Fibroblast of lung (primary cell): ENCODE data around the gene TGFBR3. TPM values are rescaled to one million over a fixed set of nuclear protein-coding genes. Genes with fewer than 3 reads are reported as not detected.
A peak's percentile ranks its signal among the peaks of the same experiment; 100 is the strongest.

Experiments
- DNase-seq, 2 donors: peaks; one replicate each; pipeline versions ENCODE4 v3.0.0 to v3.0.0-alpha.2; 2010; ENCODE audit warnings: low read depth in 2 of 2
- H2AFZ ChIP-seq: 2 replicates; pipeline ENCODE4 v1.5.1; 2012; ENCODE audit warnings: low read length, control low read depth, inconsistent platforms
- H3K27ac ChIP-seq: 2 replicates; pipeline ENCODE4 v1.5.1; 2011; ENCODE audit warnings: low read length, control low read depth; ENCODE audit not compliant: insufficient read depth
- H3K27me3 ChIP-seq: 2 replicates; pipeline ENCODE4 v1.5.1; 2011; ENCODE audit warnings: mild to moderate bottlenecking, low read length; ENCODE audit not compliant: control insufficient read depth, insufficient read depth
- H3K36me3 ChIP-seq: 2 replicates; pipeline ENCODE4 v1.5.1; 2011; ENCODE audit warnings: low read length; ENCODE audit not compliant: control insufficient read depth, insufficient read depth
- H3K4me1 ChIP-seq: 2 replicates; pipeline ENCODE4 v1.5.1; 2011; ENCODE audit warnings: low read length; ENCODE audit not compliant: control insufficient read depth, insufficient read depth; ENCODE audit errors: extremely low read depth
- H3K4me2 ChIP-seq: 2 replicates; pipeline ENCODE4 v1.5.1; 2011; ENCODE audit warnings: low read length, control low read depth; ENCODE audit not compliant: insufficient read depth; ENCODE audit errors: extremely low read depth
- H3K4me3 ChIP-seq, 4 experiments: fragments of 200-600 bp in 1 of 4; sonication (generic) in 1 of 4; replicated peaks in 1 of 4; 2 replicates each; pipeline ENCODE4 v1.5.1; 2011 to 2016; ENCODE audit warnings: low read length in 4 of 4, low read depth in 3 of 4, mild to moderate bottlenecking in 3 of 4, control low read depth in 2 of 4, inconsistent platforms in 1 of 4, mixed read lengths in 1 of 4; ENCODE audit not compliant: insufficient read depth in 1 of 4; ENCODE audit errors: control extremely low read depth in 1 of 4
- H3K79me2 ChIP-seq: 2 replicates; pipeline ENCODE4 v1.5.1; 2012; ENCODE audit warnings: mild to moderate bottlenecking, low read length, inconsistent platforms; ENCODE audit not compliant: control insufficient read depth, insufficient read depth
- H3K9ac ChIP-seq: 2 replicates; pipeline ENCODE4 v1.5.1; 2011; ENCODE audit warnings: mild to moderate bottlenecking, low read length, control low read depth; ENCODE audit not compliant: insufficient read depth
- H3K9me3 ChIP-seq: 2 replicates; pipeline ENCODE4 v1.5.1; 2012; ENCODE audit warnings: low read depth, low read length; ENCODE audit not compliant: control insufficient read depth, insufficient read depth
- H4K20me1 ChIP-seq: 2 replicates; pipeline ENCODE4 v1.5.1; 2011; ENCODE audit warnings: low read length; ENCODE audit not compliant: control insufficient read depth, insufficient read depth; ENCODE audit errors: extremely low read depth
- EZH2 ChIP-seq: IDR thresholded peaks from 2 replicates; pipeline ENCODE4 v1.5.1; 2012; ENCODE audit warnings: low read length, control low read depth, mild to moderate bottlenecking; ENCODE audit errors: missing control alignments
- polyA plus RNA-seq, 2 donors: library from polyadenylated mRNA; depleted of rRNA in 1 of 2; stranded (reverse) in 1 of 2; unstranded in 1 of 2; fragments of >200 nt; gene quantifications; 2 replicates each; pipeline ENCODE4 v1.2.1, GENCODE V29; 2011 to 2012; ENCODE audit warnings: missing spikeins in 1 of 2
- total RNA-seq: library from RNA; depleted of rRNA; stranded (reverse); fragments of >200 nt; gene quantifications from 2 replicates; pipeline ENCODE4 v1.2.1, GENCODE V29; 2014
- TF ChIP-seq, protein P1 (sequence below), 2 donors: IDR thresholded peaks in 1 of 2; conservative IDR thresholded peaks in 1 of 2; 1 replicate in 1 of 2; 2 replicates in 1 of 2; pipeline ENCODE4 v1.5.1; 2011 to 2012; ENCODE audit warnings: low read length in 2 of 2, control low read depth in 1 of 2, inconsistent platforms in 1 of 2, low read depth in 1 of 2, mild to moderate bottlenecking in 1 of 2

Gene TGFBR3
- total and polyA plus RNA-seq, 2 donors (not counting 1 experiment from before 2014, with no cell fraction given): 68.3 to 98.1 TPM

GRCh38 chr1:91818713-91818975, 67.3 kb downstream of the TGFBR3 start:
- Histone ChIP-seq H2AFZ (no peak overlapping the region), H3K4me3 (no peak overlapping the region), H3K27ac (no peak overlapping the region), H3K4me2 (no peak overlapping the region), H3K36me3 (no peaks in the 10 kb centered on the region), H3K9me3 (no peaks in the 10 kb centered on the region), H3K27me3 (no peaks in the 10 kb centered on the region), H3K4me1 (no peaks in the 10 kb centered on the region), H4K20me1 (no peaks in the 10 kb centered on the region), H3K79me2 (peaks cover 3% of the 10 kb centered on the region), H3K9ac (no peak overlapping the region)
- DNase-seq: no peak
- no peak for TF ChIP-seq EZH2
- TF ChIP-seq, protein P1, sequence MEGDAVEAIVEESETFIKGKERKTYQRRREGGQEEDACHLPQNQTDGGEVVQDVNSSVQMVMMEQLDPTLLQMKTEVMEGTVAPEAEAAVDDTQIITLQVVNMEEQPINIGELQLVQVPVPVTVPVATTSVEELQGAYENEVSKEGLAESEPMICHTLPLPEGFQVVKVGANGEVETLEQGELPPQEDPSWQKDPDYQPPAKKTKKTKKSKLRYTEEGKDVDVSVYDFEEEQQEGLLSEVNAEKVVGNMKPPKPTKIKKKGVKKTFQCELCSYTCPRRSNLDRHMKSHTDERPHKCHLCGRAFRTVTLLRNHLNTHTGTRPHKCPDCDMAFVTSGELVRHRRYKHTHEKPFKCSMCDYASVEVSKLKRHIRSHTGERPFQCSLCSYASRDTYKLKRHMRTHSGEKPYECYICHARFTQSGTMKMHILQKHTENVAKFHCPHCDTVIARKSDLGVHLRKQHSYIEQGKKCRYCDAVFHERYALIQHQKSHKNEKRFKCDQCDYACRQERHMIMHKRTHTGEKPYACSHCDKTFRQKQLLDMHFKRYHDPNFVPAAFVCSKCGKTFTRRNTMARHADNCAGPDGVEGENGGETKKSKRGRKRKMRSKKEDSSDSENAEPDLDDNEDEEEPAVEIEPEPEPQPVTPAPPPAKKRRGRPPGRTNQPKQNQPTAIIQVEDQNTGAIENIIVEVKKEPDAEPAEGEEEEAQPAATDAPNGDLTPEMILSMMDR (conservative IDR thresholded peaks at IDR 0.05 in 1 of 2, IDR thresholded peaks at IDR 0.05 in 1 of 2; ENCODE audit: low read depth in 1 of 2, low read length in 2 of 2): no peak

DNA sequence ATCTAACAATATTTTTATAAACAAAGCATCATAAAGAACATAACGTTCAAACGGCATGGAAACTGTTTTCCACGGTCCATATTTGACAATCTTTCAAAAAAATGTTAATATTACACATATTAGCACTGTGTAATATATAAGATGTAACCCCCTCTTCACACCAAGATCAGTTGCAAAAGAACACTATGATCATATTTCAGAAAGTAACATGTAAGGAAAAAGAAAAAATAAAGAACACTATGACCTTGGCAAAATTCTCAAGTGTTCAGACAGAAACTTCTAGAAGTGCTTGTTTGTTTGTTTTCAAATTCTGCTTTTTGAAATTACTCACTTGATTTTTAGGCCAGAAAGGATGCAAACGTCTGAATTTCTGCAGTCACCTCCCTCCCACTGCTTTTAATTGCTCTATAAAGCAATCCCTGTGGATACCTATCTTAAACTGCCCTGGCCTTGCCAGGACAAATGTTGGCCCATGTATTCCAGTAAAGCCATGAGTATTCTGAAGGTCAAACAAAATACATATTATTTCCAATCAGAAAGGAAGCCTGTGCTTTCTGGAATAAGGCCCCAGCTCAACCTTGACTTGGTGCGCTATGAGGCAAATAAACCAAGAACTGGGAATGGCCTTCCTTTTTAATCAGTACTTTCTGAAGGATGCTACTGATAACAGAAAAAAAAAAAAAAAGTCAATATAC, 68.6 kb downstream of the TGFBR3 start:
- Histone ChIP-seq H3K27me3 (no peaks in the 10 kb centered on the region), H3K79me2 (peaks cover 3% of the 10 kb centered on the region), H3K4me3 (no peak overlapping the region), H3K9me3 (no peaks in the 10 kb centered on the region), H3K4me2 (no peak overlapping the region), H3K4me1 (no peaks in the 10 kb centered on the region), H3K9ac (no peak overlapping the region), H4K20me1 (no peaks in the 10 kb centered on the region), H2AFZ (no peak overlapping the region), H3K36me3 (no peaks in the 10 kb centered on the region), H3K27ac (no peak overlapping the region)
- no peak for TF ChIP-seq EZH2
- TF ChIP-seq, protein P1 (conservative IDR thresholded peaks at IDR 0.05 in 1 of 2, IDR thresholded peaks at IDR 0.05 in 1 of 2; ENCODE audit: low read depth in 1 of 2, low read length in 2 of 2): no peak
- peak in 1 of 2 donors; percentile 59 for DNase-seq

DNA sequence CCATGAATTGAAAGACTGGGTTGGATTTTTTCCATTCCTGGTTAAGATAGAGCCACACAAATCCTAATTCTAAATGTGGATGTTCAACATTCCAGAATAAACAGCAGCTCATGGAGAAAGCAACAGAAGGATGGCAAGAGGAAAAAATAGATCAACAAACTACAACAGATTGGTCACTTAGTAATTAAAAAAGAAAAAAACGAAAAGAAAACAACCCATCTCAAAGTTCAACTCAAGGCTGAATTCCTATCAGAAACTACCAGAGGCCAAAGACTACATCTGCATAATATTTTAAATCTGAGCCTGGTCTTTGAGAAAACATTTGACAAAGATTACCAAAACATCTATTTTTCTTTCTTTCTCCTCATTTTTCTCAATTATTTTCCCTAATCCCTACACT, 69.9 kb downstream of the TGFBR3 start:
- H3K27me3 ChIP-seq: no peaks in the 10 kb centered on the region
- peaks cover 3% of the 10 kb centered on the region for H3K79me2 ChIP-seq
- H3K4me1 ChIP-seq: no peaks in the 10 kb centered on the region
- H3K4me2 ChIP-seq: no peak overlapping the region
- H4K20me1 ChIP-seq: no peaks in the 10 kb centered on the region
- no peak overlapping the region for H3K4me3 ChIP-seq
- H3K36me3 ChIP-seq: no peaks in the 10 kb centered on the region
- no peaks in the 10 kb centered on the region for H3K9me3 ChIP-seq
- no peak for DNase-seq
- no peak overlapping the region for H3K9ac ChIP-seq
- H2AFZ ChIP-seq: no peak overlapping the region
- TF ChIP-seq, protein P1 (conservative IDR thresholded peaks at IDR 0.05 in 1 of 2, IDR thresholded peaks at IDR 0.05 in 1 of 2; ENCODE audit: low read depth in 1 of 2, low read length in 2 of 2): no peak
- no peak for TF ChIP-seq EZH2
- H3K27ac ChIP-seq: no peak overlapping the region
